ENCODE data around the gene CHST9.
"Not testable (repeated sequence)": the region's sequence is repeated elsewhere in the genome, so short reads cannot be mapped to it uniquely, and the experiment has no call there.

CHST9 gene

GRCh38 chr18:27165412-27165811 is 19.7 kb downstream of the CHST9 start:
- no peak for DNase-seq

GRCh38 chr18:27164905-27165304 is 20.2 kb downstream of the CHST9 start:
- DNase-seq: no peak

- not testable (repeated sequence) for DNase-seq
Measured at GRCh38 chr18:27163197-27163716, 21.9 kb downstream of the CHST9 start.

- not testable (repeated sequence) for DNase-seq
Measured at GRCh38 chr18:27149240-27149639, 35.9 kb downstream of the CHST9 start.

GRCh38 chr18:27144672-27145071 is 40.4 kb downstream of the CHST9 start:
- no peak for DNase-seq

- DNase-seq: no peak
Measured at GRCh38 chr18:27143580-27144287, 41.4 kb downstream of the CHST9 start.

- DNase-seq: no peak
Measured at GRCh38 chr18:27142891-27143290, 42.2 kb downstream of the CHST9 start.

GRCh38 chr18:27141876-27142275 is 43.2 kb downstream of the CHST9 start:
- DNase-seq: no peak

GRCh38 chr18:27138079-27138478 is 47.0 kb downstream of the CHST9 start:
- no peak for DNase-seq

GRCh38 chr18:27136208-27136535 is 48.9 kb downstream of the CHST9 start:
- no peak for DNase-seq

- DNase-seq: no peak
Measured at GRCh38 chr18:27135504-27136207, 49.5 kb downstream of the CHST9 start.

GRCh38 chr18:27130065-27130630 is 55.0 kb downstream of the CHST9 start:
- no peak for DNase-seq

GRCh38 chr18:27124196-27124595 is 60.9 kb downstream of the CHST9 start:
- DNase-seq: no peak

GRCh38 chr18:27121108-27121507 is 64.0 kb downstream of the CHST9 start:
- no peak for DNase-seq

- DNase-seq: no peak
Measured at GRCh38 chr18:27120246-27120645, 64.9 kb downstream of the CHST9 start.

GRCh38 chr18:27118973-27119372 is 66.1 kb downstream of the CHST9 start:
- no peak for DNase-seq

GRCh38 chr18:27114842-27115241 is 70.3 kb downstream of the CHST9 start:
- DNase-seq: no peak

- no peak for DNase-seq
Measured at GRCh38 chr18:27113358-27113757, 71.8 kb downstream of the CHST9 start.

- DNase-seq: no peak
Measured at GRCh38 chr18:27110319-27110718, 74.8 kb downstream of the CHST9 start.

GRCh38 chr18:27109451-27109850 is 75.7 kb downstream of the CHST9 start:
- DNase-seq: no peak

GRCh38 chr18:27108842-27109241 is 76.3 kb downstream of the CHST9 start:
- DNase-seq: no peak

- no peak for DNase-seq
Measured at GRCh38 chr18:27104743-27105142, 80.4 kb downstream of the CHST9 start.

- no peak for DNase-seq
Measured at GRCh38 chr18:27094621-27095020, 90.5 kb downstream of the CHST9 start.

GRCh38 chr18:27093290-27093689 is 91.8 kb downstream of the CHST9 start:
- not testable (repeated sequence) for DNase-seq

Measured in activated naive CD4-positive, alpha-beta T cell (primary cell).